ENCODE results near the gene CREB3L2. TPM values are rescaled to one million over a fixed set of nuclear protein-coding genes. Genes with fewer than 3 reads are reported as not detected.

The CREB3L2 gene
- polyA plus RNA-seq, 3 donors, result 6.9 to 12.9 (median 11.9) TPM

- no peaks in the 10 kb centered on the region for H4K20me1 ChIP-seq (ENCODE audit: insufficient read depth, low read length)
- no peaks in the 10 kb centered on the region for H3K27me3 ChIP-seq (ENCODE audit: control insufficient read depth in 2 of 2, insufficient read depth in 2 of 2, low read length in 2 of 2)
- H3K4me2 ChIP-seq (replicated peaks; ENCODE audit: extremely low read depth, low read length, poor library complexity, severe bottlenecking), result no peak overlapping the region
- H2AFZ ChIP-seq (ENCODE audit: insufficient read depth, low read depth, low read length, poor library complexity, severe bottlenecking), result no peak overlapping the region
- Mint-ChIP-seq H3K4me3 (no peak overlapping the region), H3K4me1 (peaks cover 6% of the 10 kb centered on the region), H3K36me3 (no peaks in the 10 kb centered on the region), H3K27me3 (ENCODE audit: low read depth in 3 of 3) (peaks cover 0 to 2% (median 0%) of the 10 kb centered on the region in 3 donors), H3K27ac (no peak overlapping the region), H3K9me3 (no peaks in the 10 kb centered on the region)
- H3K4me3 ChIP-seq (replicated peaks in 1 of 3; ENCODE audit: low read depth in 2 of 3, low read length in 3 of 3), result no peak overlapping the region
- no peaks in the 10 kb centered on the region for H3K36me3 ChIP-seq (replicated peaks in 1 of 2; ENCODE audit: control insufficient read depth in 1 of 2, insufficient read depth in 2 of 2, low read length in 2 of 2)
- no peak for TF ChIP-seq CTCF (IDR thresholded peaks at IDR 0.05)
- H3K9me3 ChIP-seq (replicated peaks in 1 of 2; ENCODE audit: control insufficient read depth in 1 of 2, insufficient read depth in 1 of 2, low read length in 2 of 2), result no peaks in the 10 kb centered on the region
- H3K79me2 ChIP-seq (ENCODE audit: insufficient read depth, low read length), result no peaks in the 10 kb centered on the region
- H3K4me1 ChIP-seq (ENCODE audit: control insufficient read depth in 1 of 2, insufficient read depth in 2 of 2, low read length in 2 of 2), result peaks cover 0 to 4% of the 10 kb centered on the region in 2 donors
- WGBS (ENCODE audit: insufficient coverage), result no CpG with 5 or more reads among the region's 1 CpG
- no peak overlapping the region for H3K27ac ChIP-seq (ENCODE audit: low read depth in 1 of 2, low read length in 2 of 2)
- no peak overlapping the region for H3K9ac ChIP-seq (ENCODE audit: insufficient read depth, low read length, poor library complexity, severe bottlenecking)
- intact Hi-C loops (cut with micrococcal nuclease), result loop anchor here (2.0 to 10.0 kb wide), 3 partner anchors 65 to 455 kb away; partner anchors contain the start of gene TRIM24 (in 1 of the 2)
- DNase-seq, result no peak
Observed at GRCh38 chr7:138009350-138009653, 7.4 kb upstream of the CREB3L2 start.

GRCh38 chr7:138008588-138009349 lies 6.9 kb upstream of the CREB3L2 start:
- Mint-ChIP-seq H3K36me3 (no peaks in the 10 kb centered on the region), H3K27ac (peak overlapping the region in 3 of 7 donors; percentile 65 to 85 (median 83)), H3K27me3 (ENCODE audit: low read depth in 3 of 3) (peaks cover 0 to 2% (median 0%) of the 10 kb centered on the region in 3 donors), H3K9me3 (no peaks in the 10 kb centered on the region), H3K4me1 (peaks cover 10% of the 10 kb centered on the region), H3K4me3 (peak overlapping the region; percentile 44 to 63)
- no peak overlapping the region for H3K4me3 ChIP-seq (replicated peaks in 1 of 3; ENCODE audit: low read depth in 2 of 3, low read length in 3 of 3)
- WGBS (ENCODE audit: insufficient coverage), result 80% methylated on average over 5 of the region's 17 CpGs
- peak overlapping the region; percentile 43 for H3K4me2 ChIP-seq (replicated peaks; ENCODE audit: extremely low read depth, low read length, poor library complexity, severe bottlenecking)
- H4K20me1 ChIP-seq (ENCODE audit: insufficient read depth, low read length), result no peaks in the 10 kb centered on the region
- H3K9ac ChIP-seq (ENCODE audit: insufficient read depth, low read length, poor library complexity, severe bottlenecking), result no peak overlapping the region
- H3K27ac ChIP-seq (ENCODE audit: low read depth in 1 of 2, low read length in 2 of 2), result no peak overlapping the region
- DNase-seq, result peak; percentile 46 to 68 (median 55)
- H3K4me1 ChIP-seq (ENCODE audit: control insufficient read depth in 1 of 2, insufficient read depth in 2 of 2, low read length in 2 of 2), result peaks cover 0 to 4% of the 10 kb centered on the region in 2 donors
- no peaks in the 10 kb centered on the region for H3K79me2 ChIP-seq (ENCODE audit: insufficient read depth, low read length)
- H3K9me3 ChIP-seq (replicated peaks in 1 of 2; ENCODE audit: control insufficient read depth in 1 of 2, insufficient read depth in 1 of 2, low read length in 2 of 2), result no peaks in the 10 kb centered on the region
- peak overlapping the region; percentile 65 for H2AFZ ChIP-seq (ENCODE audit: insufficient read depth, low read depth, low read length, poor library complexity, severe bottlenecking)
- peak; percentile 90 for TF ChIP-seq CTCF (IDR thresholded peaks at IDR 0.05)
- no peaks in the 10 kb centered on the region for H3K27me3 ChIP-seq (ENCODE audit: control insufficient read depth in 2 of 2, insufficient read depth in 2 of 2, low read length in 2 of 2)
- intact Hi-C loops (cut with micrococcal nuclease), result loop anchor here (2.0 to 10.0 kb wide), 3 partner anchors 64 to 456 kb away; partner anchors contain the start of gene TRIM24 (in 1 of the 2)
- H3K36me3 ChIP-seq (replicated peaks in 1 of 2; ENCODE audit: control insufficient read depth in 1 of 2, insufficient read depth in 2 of 2, low read length in 2 of 2), result no peaks in the 10 kb centered on the region

Data from CD14-positive monocyte (primary cell).